Astrocyte of the spinal cord (primary cell): Measurements from ENCODE around the gene CDK19.

Experiments
- DNase-seq: peaks from one replicate; pipeline ENCODE4 v3.0.0; 2011; ENCODE audit warnings: low read depth, low spot score
- H3K4me3 ChIP-seq: 2 replicates; pipeline ENCODE4 v1.5.1; 2011; ENCODE audit warnings: low read depth, mild to moderate bottlenecking, low read length, moderate library complexity
- CTCF ChIP-seq: IDR thresholded peaks from 2 replicates; pipeline ENCODE4 v1.5.1; 2012; ENCODE audit warnings: low read depth, mild to moderate bottlenecking, low read length, inconsistent platforms
- in situ Hi-C: cut with HindIII; loops from 2 replicates; pipeline ENCODE4 v1.10.0; 2017; ENCODE audit warnings: low sequenced_read_pairs

Gene CDK19

GRCh38 chr6:110597761-110598160 lies 217.5 kb downstream of the CDK19 start:
- DNase-seq: no peak
- no peak for TF ChIP-seq CTCF
- in situ Hi-C loops: no loop called here
- H3K4me3 ChIP-seq: no peak overlapping the region

- TF ChIP-seq CTCF: no peak
- no peak overlapping the region for H3K4me3 ChIP-seq
- in situ Hi-C loops: no loop called here
- no peak for DNase-seq
These were observed 218.9 kb downstream of the CDK19 start for GRCh38 chr6:110596354-110596753.

GRCh38 chr6:110595112-110595511 lies 220.2 kb downstream of the CDK19 start:
- TF ChIP-seq CTCF: no peak
- in situ Hi-C loops: no loop called here
- H3K4me3 ChIP-seq: no peak overlapping the region
- DNase-seq: no peak

GRCh38 chr6:110593637-110594036 lies 221.6 kb downstream of the CDK19 start:
- in situ Hi-C loops: no loop called here
- no peak for TF ChIP-seq CTCF
- no peak for DNase-seq
- H3K4me3 ChIP-seq: no peak overlapping the region

GRCh38 chr6:110592765-110593164 lies 222.5 kb downstream of the CDK19 start:
- TF ChIP-seq CTCF: no peak
- no peak for DNase-seq
- in situ Hi-C loops: no loop called here
- no peak overlapping the region for H3K4me3 ChIP-seq

GRCh38 chr6:110590821-110591351 lies 224.4 kb downstream of the CDK19 start:
- no peak overlapping the region for H3K4me3 ChIP-seq
- in situ Hi-C loops: no loop called here
- TF ChIP-seq CTCF: no peak
- peak; percentile 41 for DNase-seq
